Chondrocyte (in vitro differentiated cells): Measurements from ENCODE around the gene TMEM123. TPM values are rescaled to one million over a fixed set of nuclear protein-coding genes. Genes with fewer than 3 reads are reported as not detected.

Experiments
- DNase-seq: peaks from one replicate; pipeline ENCODE4 v3.0.0; 2021; ENCODE audit warnings: mixed read lengths, low spot score
- H3K27ac Mint-ChIP-seq: one replicate; pipeline ENCODE4 v1.8.0; 2021; ENCODE audit warnings: mild to moderate bottlenecking, moderate library complexity, mixed read lengths; ENCODE audit not compliant: unreplicated experiment
- H3K27me3 Mint-ChIP-seq: 2 replicates; pipeline ENCODE4 v1.8.0; 2021; ENCODE audit warnings: low read depth, mixed read lengths
- H3K36me3 Mint-ChIP-seq: 2 replicates; pipeline ENCODE4 v1.8.0; 2021; ENCODE audit warnings: low read depth, mixed read lengths
- H3K4me1 Mint-ChIP-seq: 2 replicates; pipeline ENCODE4 v1.8.0; 2021; ENCODE audit warnings: low read depth, mild to moderate bottlenecking, mixed read lengths
- H3K4me3 Mint-ChIP-seq: one replicate; pipeline ENCODE4 v1.8.0; 2021; ENCODE audit warnings: mild to moderate bottlenecking, moderate library complexity, mixed read lengths; ENCODE audit not compliant: unreplicated experiment
- H3K9me3 Mint-ChIP-seq: 2 replicates; pipeline ENCODE4 v1.8.0; 2021; ENCODE audit warnings: low read depth, mixed read lengths
- total RNA-seq: library from RNA; stranded (reverse); gene quantifications from 3 replicates; pipeline ENCODE4 v1.2.1, GENCODE V29; 2021
- TF ChIP-seq, protein P1 (sequence below): fragments of 200-600 bp; sonication (generic); IDR thresholded peaks from 2 replicates; pipeline ENCODE4 v1.5.0; 2021; ENCODE audit warnings: antibody characterized with exemption, mild to moderate bottlenecking, moderate library complexity

TMEM123 gene
- total RNA-seq, 1 donor from 2014 or later: 105 TPM

DNA sequence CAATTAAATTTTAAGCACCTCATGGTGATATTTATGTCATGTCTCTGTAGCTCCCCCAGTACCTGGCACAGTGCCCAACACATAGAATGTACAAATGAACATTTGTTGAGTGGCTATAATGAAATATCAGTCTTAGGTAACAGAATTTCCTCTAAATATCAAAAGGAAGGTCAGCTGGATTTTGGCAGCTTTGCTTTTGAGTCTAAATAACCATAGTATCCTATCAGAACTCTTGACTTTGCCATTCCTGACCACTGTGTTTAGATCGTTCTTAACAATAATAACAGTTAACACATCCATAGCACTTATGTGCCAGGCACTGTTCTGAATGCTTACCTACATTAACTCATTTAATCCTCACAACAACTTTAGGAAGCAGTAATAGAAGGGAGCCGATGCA lies 26.6 kb downstream of the TMEM123 start:
- peaks cover 2% of the 10 kb centered on the region for H3K36me3 Mint-ChIP-seq
- H3K27ac Mint-ChIP-seq: no peak overlapping the region
- H3K4me1 Mint-ChIP-seq: peaks cover 30% of the 10 kb centered on the region
- H3K9me3 Mint-ChIP-seq: no peaks in the 10 kb centered on the region
- no peaks in the 10 kb centered on the region for H3K27me3 Mint-ChIP-seq
- no peak overlapping the region for H3K4me3 Mint-ChIP-seq
- TF ChIP-seq, protein P1, sequence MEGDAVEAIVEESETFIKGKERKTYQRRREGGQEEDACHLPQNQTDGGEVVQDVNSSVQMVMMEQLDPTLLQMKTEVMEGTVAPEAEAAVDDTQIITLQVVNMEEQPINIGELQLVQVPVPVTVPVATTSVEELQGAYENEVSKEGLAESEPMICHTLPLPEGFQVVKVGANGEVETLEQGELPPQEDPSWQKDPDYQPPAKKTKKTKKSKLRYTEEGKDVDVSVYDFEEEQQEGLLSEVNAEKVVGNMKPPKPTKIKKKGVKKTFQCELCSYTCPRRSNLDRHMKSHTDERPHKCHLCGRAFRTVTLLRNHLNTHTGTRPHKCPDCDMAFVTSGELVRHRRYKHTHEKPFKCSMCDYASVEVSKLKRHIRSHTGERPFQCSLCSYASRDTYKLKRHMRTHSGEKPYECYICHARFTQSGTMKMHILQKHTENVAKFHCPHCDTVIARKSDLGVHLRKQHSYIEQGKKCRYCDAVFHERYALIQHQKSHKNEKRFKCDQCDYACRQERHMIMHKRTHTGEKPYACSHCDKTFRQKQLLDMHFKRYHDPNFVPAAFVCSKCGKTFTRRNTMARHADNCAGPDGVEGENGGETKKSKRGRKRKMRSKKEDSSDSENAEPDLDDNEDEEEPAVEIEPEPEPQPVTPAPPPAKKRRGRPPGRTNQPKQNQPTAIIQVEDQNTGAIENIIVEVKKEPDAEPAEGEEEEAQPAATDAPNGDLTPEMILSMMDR: no peak
- DNase-seq: no peak

DNA sequence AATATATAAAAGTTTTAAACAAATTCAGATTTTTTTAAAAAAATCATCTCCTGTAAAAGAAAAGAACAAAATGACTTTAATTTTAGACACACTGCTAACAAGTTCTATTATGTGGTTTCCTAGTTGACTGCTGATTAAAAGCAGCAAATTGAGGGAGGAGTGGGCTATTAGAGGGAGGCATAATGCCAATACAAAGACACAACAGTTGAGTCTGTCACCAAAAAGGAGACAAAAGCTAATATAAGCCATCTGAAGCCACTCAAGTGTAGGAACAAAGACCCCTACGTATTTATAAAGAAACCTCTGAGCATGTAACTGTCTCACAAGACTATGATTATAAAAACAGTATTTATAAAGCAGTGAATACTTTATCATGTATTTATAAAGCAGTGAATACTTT lies 28.6 kb downstream of the TMEM123 start:
- TF ChIP-seq, protein P1: no peak
- peaks cover 9% of the 10 kb centered on the region for H3K4me1 Mint-ChIP-seq
- no peaks in the 10 kb centered on the region for H3K9me3 Mint-ChIP-seq
- no peak for DNase-seq
- no peak overlapping the region for H3K27ac Mint-ChIP-seq
- H3K36me3 Mint-ChIP-seq: peaks cover 2% of the 10 kb centered on the region
- H3K4me3 Mint-ChIP-seq: no peak overlapping the region
- H3K27me3 Mint-ChIP-seq: no peaks in the 10 kb centered on the region

DNA sequence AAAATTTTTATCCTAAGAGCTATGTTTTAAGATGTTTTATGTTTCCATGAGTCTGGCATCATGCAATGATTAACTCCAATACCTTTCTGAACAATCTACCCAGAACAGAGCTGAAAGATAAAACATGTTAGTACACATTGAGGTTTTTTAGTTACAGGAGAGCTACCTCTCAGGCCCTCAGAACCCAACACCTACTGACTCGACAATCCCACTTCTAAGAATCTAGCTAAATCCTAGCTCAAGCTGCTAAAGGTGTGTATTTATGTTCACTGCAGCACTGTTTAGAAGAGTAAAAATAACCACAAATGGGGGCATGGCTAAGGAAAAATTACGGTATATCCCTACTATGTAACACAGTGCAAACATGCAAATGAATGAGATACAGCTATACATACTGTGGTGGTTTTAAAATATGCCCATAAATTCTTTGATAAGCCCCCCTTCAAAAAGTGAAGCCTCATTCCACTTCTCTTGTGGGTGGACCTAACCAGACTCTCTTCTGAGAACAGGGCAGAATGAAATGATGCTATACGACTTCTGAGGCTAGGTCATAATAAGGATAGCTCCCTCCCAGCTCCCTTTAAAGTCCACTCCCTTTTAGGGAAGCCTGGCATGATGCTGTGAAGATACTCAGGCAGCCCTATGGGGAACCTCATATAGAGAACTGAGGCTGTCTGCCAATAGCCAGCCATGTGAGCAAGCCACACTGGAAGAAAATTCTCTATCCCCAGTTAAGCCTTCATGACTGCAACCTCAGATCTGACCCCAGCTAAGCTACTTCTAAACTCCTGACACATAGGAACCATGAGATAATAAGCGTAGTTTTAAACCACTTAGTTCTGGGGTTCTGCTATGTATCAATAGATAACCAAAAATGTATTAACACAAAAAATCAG lies 29.5 kb downstream of the TMEM123 start:
- Mint-ChIP-seq H3K27ac (no peak overlapping the region), H3K4me1 (peaks cover 4% of the 10 kb centered on the region), H3K4me3 (no peak overlapping the region), H3K9me3 (peaks cover 3% of the 10 kb centered on the region), H3K27me3 (no peaks in the 10 kb centered on the region), H3K36me3 (peaks cover 4% of the 10 kb centered on the region)
- no peak for DNase-seq
- TF ChIP-seq, protein P1: no peak

DNA sequence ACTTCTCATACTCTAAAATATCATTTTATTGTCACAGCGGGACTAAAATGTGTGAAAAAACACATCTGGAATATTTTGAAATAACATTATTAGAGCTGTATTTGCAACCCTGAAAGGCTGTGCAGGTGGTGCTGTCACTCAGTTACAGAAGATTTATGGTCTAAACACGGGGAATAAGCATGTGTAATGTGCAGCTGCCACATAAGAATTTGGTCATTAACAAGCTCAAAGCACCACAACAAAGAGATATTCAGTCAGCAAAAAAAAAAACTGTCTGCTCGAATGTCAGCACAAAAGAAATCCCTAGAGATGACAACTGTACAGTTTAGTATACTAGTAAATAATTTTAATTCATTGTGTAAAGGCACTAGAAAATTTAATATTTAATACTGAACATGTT lies 31.3 kb downstream of the TMEM123 start:
- Mint-ChIP-seq H3K9me3 (peaks cover 19% of the 10 kb centered on the region), H3K4me1 (no peaks in the 10 kb centered on the region), H3K27me3 (no peaks in the 10 kb centered on the region), H3K27ac (no peak overlapping the region), H3K36me3 (peaks cover 4% of the 10 kb centered on the region), H3K4me3 (no peak overlapping the region)
- no peak for DNase-seq
- TF ChIP-seq, protein P1: no peak

DNA sequence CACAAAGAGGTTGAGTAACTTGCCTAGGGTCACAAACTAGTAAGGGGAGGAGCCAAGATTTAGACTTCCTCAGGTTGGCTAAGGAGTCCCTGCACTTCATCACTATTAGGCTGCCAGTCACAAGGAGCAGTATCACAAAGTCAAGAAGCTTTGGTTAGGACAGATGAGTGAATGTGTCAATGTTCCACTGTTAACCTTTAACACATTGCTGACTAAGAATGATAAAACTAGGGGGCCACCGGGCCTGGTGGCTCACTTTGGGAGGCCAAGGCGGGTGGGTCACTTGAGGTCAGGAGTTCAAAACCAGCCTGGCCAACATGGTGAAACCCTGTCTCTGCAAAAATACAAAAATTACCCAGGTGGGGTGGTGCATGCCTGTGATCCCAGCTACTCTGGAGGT lies 32.0 kb downstream of the TMEM123 start:
- DNase-seq: no peak
- H3K9me3 Mint-ChIP-seq: peaks cover 22% of the 10 kb centered on the region
- TF ChIP-seq, protein P1: no peak
- no peaks in the 10 kb centered on the region for H3K27me3 Mint-ChIP-seq
- no peak overlapping the region for H3K4me3 Mint-ChIP-seq
- no peaks in the 10 kb centered on the region for H3K4me1 Mint-ChIP-seq
- peaks cover 4% of the 10 kb centered on the region for H3K36me3 Mint-ChIP-seq
- H3K27ac Mint-ChIP-seq: no peak overlapping the region
